NCI-H748 (cell line): ENCODE measurements around the gene KCNQ5.

Experiments used
- DNase-seq: peaks from one replicate; lab custom pipeline; 2025; ENCODE audit not compliant: unreplicated experiment; lab: John Stamatoyannopoulos, UW

The KCNQ5 gene

DNA sequence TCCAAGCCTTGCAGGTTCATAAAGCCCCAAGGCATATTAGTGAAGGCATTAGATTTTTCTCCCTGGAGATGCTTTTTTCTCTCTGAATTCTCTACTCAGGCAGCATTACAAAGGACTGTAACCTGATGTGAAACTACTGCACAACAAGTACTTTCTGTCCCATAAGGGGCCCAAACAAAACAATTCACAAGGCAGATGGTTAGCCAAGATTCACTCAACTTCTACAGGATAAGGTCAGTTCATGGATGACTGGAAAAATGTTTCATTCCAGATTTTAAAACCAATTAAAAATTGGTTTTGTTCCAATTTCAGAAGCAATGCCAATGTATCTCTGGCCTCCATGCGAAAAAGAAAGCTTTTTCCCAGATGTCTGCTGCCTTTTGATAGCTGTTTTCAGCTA lies 421.6 kb downstream of the KCNQ5 start:
- DNase-seq = no peak

DNA sequence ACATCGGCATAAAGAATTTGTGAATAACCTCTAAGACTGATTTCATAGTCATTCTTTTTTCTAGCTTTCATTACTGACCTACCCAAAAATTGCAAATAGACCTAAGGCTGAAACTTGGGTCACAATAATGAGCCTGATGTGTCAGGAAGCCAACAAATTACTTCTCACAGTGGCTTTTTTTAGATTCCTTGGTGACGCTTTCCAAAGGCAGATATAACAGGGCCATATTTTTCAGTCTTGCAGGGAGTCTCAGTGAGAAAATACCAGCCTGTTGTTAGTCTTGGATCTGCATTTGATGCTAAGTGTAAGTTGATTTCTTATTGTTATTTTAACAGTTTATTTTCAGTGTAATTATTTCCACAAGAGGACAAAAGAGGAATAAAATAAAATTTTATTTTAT lies 423.7 kb downstream of the KCNQ5 start:
- no peak for DNase-seq

DNA sequence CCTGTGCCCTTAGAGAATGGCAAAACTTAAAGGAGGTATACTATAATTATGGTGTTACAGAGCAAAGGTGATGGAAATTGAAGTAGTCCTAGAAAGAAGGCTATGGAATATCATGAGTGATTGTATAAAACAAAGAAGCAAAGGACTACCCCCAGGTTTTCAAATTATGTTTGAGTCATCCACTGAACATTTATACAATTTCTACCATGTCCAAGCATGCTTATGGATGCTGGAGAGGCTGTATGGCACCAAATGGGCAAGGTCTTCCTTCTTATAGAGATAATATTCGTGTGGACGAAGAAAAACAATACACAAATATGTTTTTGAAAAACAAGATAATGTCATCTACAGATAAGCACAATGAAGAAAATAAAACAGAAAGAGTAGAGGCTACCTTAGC lies 425.9 kb downstream of the KCNQ5 start:
- DNase-seq = no peak

DNA sequence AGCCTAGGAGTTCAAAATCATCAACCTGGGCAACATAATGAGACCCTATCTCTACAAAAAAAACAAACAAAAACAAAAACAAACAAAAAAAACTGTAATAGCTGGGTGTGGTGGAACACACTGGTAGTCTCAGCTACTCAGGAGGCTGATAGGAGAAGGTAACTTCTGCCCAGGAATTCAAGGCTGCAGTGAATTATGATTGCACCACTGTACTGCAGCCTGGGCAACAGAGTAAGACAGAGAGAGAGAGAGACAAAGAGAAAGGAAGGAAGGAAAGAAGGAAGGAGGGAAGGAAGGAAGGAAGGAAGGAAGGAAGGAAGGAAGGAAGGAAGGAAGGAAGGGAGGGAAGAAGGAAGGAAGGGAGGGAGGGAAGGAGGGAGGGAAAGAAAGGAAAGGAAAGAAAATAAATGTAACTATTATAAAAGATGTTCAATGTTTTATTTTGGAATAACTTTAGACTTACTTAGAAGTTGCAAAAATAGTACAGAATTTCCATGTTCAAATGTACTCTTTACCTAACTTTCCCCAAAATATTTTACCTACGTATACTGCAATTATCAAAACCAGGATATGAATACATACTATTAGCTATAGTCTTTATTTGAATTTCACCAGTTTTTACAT lies 428.2 kb downstream of the KCNQ5 start:
- no peak for DNase-seq

DNA sequence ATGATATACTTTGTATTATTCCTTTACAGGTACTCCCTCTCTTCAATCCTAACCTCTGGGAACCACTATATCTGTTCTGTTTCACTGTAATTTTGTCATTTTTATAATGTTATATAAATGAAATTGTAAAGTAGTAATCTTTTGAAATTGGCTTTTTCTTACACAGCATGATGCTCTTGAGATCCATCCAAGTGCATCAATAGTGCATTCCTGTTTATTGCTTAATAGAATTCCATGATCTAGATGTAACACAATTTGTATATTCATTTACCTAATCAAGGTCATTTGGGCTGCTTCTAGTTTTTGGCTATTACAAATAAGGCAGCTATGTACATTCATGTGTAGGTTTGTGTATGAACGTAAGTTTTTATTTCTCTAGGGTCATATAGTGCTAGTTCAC lies 428.8 kb downstream of the KCNQ5 start:
- no peak for DNase-seq

DNA sequence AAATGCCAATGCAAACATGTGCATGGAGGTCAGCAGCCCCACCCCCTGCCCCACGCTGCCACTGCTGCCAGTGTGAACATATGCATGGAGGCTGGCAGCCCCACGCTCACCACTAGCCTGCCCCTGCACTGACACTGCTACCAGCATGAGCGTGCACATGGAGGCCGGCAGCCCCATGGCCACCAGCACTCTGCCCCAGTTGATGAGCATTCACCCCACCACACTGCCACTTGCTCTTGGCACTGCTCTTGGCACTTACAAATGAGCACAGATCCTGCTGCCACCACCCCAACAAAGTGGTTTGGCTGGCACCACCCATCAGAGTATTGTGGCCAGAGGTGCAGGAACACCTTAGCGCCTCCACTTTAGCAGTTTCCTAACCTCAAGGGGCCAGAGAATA lies 429.3 kb downstream of the KCNQ5 start:
- DNase-seq = no peak

DNA sequence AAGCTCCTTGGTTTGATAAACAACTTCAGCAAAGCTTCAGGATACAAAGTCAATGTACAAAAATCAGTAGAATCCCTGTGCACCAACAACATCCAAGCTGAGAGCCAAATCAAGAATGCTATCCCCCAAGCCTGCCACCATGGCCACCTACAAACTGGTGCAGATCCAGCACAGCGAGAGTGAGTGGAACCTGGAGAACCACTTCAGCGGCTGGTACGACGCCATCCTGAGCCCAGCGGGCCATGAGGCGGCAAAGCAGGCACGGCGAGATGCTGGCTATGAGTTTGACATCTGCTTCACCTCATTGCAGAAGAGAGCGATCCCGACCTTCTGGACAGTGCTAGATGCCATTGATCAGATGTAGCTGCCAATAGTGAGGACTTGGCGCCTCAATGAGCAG lies 433.1 kb downstream of the KCNQ5 start:
- no peak for DNase-seq

DNA sequence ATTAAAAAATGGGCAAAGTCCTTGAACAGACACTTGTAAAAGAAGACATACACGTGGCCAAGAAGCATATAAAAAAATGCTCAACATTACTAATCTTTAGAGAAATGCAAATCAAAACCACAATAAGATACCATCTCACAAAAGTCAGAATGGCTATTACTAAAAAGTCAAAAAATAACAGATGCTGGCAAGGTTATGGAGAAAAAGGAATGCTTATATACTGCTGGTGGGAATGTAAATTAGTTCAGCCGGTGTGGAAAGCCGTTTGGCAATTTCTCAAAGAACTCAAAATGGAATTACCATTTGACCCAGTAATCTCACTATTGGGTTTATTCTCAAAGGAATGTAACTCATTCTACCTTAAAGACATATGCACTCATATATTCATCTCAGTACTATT lies 436.9 kb downstream of the KCNQ5 start:
- no peak for DNase-seq

DNA sequence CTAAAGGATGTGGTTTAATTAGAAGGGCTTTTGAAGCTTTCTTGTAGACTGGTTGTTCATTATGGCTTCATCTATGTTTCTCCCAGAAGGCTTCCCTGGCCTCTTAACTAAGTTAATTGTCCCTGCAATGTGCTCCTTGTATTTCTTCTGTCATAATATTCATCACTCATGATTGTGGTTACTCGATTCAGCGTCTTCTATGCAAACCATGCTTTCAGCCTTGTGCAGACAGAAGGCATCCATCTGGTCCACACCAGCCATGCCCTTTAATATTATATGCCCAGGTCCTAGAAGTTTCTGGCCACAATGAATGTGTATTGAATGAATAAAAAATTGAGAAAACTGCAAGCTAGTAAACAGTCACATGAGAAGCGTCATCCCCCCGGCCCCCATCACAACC lies 440.3 kb downstream of the KCNQ5 start:
- DNase-seq = no peak

DNA sequence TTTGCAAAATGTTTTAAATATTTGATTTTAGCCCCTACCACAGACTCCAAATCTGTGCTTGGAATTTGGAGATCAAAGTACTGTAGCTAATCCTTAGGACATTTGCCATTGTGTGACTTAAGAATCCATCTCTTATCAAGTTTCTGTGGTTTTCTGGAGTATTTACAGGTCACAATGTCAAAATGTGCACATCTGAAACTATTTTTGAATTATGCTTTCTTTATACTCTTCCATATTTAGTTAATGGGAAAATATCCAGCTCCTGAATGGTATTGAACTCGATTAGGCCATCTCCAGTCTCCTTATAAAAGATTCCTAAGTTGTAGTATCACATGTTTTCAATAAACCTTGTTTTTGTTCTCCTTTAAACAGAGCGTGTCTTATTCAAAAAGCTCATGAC lies 441.0 kb downstream of the KCNQ5 start:
- no peak for DNase-seq

DNA sequence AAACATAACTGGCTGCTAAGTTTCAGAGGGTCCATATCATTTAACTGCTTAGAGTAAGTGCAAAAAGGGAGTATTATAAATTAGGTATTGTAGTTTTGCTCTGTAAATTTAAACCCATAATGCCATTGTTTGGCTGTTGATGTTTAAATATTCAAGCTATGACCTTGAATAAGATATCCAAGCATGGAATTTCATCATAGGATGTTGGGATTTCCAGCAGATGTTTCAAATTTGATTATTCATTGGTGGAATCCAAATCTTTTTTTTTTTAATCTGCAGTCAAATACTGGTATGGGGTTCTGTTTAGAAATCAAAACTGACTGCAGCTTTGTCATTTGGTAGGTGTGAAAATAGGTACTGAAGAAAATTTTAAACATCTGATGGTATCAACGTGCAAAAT lies 442.4 kb downstream of the KCNQ5 start:
- no peak for DNase-seq

DNA sequence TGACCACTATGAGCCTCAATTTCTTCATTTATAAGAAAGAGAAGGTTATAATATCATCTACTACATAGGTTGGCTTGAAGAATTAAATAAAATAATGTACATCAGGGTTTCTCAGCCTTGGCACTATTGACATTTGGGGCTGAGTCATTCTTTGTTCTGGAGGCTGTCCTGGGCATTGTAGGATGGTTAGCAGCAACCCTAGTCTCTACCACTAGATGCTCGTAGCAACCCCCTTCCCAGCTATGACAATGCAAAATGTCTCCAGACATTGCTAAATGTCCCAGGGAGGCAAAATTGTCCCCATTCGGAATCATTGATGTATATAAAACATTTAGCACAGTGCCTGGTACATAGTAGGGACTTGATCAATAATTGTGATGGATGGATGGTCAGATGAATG lies 451.4 kb downstream of the KCNQ5 start:
- DNase-seq = no peak

DNA sequence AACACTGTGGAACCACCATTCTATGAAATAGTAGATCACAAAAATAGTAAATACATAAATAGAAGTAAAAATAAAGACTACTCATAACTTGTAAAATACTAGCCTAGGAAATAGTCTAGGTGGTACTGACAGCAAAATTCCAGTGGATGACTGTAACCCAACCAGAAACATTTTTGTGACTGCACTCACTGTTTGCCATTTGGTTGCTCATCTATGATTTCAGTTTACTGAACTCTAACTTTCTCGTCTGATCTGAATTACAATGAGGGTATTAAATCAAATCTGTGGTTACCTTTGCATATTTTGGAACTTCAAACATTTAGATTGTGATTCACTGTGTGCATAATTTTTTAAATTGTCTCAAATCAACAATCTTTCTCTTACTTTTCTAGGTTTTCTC lies 452.3 kb downstream of the KCNQ5 start:
- no peak for DNase-seq

DNA sequence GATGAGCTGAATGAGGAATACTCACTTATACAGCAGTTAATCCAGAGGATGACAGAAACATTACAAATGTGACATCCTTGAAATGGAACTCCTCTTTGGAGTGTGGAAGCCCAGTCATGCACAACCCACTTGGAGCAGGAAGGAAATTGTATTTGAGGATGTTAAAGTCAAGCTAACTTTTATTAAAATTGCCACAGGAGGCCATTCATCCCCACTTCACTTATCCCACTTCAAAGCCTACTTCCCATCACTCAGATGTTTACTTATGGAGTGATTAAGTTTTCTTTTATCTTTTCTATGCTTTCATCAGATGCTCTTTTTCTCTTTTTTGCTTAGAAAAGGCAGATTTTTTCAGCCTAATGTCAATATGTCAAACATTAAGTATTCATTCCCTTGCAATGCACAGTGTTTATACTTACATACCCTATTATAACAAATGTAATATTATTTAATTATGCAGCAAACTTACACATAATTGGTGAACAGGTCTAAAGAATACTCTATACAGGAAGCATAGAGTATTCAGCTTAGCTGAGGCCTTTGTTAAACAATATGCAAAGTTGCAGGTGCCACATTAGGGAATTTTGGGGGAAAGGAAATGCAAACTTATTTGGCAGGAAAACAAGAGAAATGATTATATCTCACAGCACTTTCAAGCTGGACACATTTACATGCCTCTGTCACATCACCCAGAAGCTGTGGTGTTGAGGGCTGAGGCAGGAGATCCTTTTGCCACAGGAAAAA lies 454.5 kb downstream of the KCNQ5 start:
- no peak for DNase-seq

DNA sequence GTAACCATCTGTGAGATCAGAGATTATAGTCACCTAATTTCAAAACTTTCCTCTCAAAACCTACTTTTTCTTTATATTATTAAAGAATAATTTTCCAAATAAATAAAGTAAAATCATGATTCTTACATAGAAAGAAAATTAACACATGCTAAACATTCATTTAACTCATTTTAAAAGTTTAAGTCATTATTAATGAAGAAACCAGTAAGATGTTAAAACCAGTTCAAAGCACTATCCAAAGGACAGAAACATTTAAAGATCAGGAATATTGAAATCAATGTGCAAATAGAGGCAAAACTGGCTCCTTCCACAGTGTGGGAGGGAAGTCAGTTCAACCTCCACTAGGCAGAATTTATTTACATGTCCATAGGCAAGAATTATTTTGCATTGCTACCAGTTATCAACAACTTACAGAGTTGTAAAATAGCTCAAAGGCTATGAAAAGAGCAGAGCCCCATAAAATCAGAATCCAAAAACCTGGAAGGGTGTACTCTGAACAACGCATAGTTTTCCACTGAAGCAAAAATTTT lies 456.5 kb downstream of the KCNQ5 start:
- DNase-seq = no peak

DNA sequence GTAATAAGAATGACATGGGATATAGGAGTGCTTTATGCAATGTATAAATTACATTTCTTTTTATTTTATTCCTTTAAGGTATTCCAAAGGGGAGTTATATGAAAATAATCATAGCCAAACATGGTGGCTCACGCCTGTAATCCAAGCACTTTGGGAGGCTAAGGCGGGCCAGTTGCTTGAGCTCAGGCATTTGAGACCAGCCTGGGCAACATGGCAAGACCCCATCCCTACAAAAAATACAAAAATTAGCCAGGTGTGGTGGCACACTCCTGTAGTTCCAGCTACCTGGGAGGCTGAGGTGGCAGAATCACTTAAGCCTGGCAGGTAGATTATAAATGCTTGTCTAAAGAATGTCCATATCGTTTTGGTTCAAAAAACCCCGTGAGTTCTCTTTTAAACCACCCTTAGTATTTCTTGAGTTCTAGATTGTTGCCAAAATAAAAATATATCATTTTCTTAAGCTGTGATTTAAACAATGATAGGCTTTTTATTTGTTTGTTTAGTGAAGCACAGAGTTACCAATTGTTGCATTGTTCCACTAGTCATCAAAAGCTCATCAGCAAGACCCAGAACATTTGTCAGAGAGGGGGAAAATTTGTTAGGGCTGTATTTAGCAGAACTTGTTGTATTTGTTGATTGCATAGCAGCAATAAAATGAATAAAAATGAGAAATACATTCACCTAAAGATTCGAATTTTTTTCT lies 457.2 kb downstream of the KCNQ5 start:
- DNase-seq = no peak

DNA sequence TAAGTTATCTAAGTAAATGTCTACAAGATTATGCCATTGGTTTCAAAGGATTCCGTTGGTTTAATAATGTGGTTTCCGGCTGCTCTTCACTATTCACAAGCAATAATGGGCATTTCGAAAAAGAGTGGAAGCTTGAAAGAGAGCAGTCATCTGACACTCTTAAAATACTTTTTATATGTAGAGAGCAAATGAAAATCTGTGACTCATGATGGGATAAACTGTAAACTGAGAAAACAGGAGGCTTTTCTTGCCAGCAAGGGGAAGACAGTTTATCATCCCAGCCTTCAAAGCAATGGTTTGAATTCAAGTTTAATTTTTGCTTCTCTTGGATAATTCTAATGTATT lies 457.7 kb downstream of the KCNQ5 start:
- no peak for DNase-seq

DNA sequence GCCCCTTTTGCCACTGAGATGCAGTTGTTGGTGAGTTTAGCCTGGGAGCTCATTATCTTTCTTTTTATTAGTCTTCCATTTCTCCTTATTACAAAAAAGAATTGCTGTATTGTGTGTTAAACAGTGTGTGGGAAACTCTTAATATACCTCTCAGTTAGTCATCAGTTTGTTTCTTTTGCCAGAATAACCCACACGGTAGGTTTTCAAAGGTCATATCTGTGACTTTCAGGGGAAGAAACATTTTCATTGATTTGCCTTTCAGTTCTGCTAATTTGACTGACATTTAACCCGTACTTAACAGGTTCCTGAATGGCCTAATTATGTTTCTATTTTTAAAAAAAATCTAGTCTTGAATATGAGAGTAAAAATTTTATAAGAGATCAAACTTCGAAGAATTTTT lies 458.1 kb downstream of the KCNQ5 start:
- no peak for DNase-seq

DNA sequence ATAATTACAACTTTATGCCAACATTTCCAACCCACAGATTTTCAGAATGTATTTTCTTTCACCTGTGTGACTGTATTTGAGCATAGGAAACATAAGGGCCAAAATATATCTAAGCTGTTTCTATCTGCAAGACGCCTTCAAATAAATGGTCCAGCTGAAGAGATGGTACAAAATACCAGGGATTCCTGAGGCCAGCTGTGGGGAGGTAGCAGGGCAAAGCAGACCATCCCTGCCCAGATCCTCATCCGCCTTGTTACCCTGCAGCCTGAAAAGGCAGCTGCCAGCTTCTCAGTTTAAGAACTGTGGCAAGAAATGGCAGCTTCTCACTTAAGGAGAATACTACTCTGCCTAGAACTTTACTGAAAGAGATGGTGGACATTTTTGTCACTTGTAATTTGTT lies 460.1 kb downstream of the KCNQ5 start:
- DNase-seq = no peak

DNA sequence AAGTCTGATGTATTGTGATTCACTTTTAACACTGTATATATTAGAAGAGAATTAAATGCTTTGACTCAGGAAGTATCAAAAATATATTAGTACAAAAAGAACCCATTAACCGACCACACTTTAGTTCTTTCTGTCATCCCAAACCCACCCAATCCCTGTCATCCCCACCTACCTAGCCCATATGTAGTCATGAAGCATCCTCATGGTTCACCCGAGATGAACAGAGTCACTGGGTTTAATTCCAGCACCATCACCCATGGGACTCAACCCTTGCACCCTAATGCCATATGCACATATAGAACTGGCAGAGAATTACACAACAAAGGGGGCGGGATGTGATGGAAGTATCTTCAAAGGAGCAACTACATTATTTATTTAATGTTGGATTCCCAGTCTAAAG lies 462.0 kb downstream of the KCNQ5 start:
- DNase-seq = no peak

DNA sequence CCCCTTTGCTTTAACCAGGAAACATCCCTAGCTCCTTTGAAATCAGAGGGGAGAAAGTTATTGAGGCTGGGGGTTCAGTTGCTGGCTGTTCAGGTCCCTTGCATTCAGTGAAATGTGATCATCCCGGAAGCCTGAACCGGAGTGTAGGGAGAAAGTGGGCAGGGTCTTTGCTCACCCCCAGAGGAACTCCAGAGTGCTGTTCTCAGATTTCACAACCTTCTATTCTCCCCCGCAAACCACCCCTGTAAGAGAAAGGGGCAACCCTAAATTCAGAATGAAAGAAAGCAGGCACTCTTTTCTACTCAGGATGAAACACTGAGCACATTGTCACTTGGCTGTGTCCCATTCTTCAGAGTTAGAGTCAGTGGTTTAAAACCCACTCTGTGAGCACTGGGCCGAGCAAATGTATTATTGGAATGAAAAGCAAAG lies 463.6 kb downstream of the KCNQ5 start:
- no peak for DNase-seq

DNA sequence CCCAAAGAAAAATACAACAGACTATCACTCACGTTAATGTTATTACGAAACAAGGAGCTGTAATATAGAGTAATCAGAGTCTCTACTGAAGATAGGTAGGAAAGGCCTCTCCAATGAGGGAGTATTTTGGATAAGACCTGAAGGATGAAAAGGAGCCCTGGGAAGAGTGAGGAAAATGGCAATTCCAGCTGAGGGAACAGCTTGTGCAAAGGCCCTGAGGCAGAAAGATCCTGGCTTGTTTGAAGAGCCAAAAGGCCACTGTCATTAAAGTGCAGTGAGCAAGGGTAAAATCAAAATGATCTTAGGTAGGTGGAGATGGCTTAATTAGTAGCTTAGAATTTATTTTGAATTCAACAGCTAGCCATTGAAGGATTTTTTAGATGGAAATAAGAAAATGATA lies 464.9 kb downstream of the KCNQ5 start:
- DNase-seq = no peak
